GM10266 (cell line): ENCODE measurements around the gene UMAD1.

Experiments used
- DNase-seq: peaks from one replicate; pipeline ENCODE4 v3.0.0; 2012; ENCODE audit errors: extremely low spot score
- TF ChIP-seq, protein P1 (sequence below): IDR thresholded peaks from 2 replicates; pipeline ENCODE4 v1.5.1; 2012; ENCODE audit warnings: mild to moderate bottlenecking, low read depth; ENCODE audit not compliant: control insufficient read depth, insufficient read depth; ENCODE audit errors: missing control alignments

Gene UMAD1

DNA sequence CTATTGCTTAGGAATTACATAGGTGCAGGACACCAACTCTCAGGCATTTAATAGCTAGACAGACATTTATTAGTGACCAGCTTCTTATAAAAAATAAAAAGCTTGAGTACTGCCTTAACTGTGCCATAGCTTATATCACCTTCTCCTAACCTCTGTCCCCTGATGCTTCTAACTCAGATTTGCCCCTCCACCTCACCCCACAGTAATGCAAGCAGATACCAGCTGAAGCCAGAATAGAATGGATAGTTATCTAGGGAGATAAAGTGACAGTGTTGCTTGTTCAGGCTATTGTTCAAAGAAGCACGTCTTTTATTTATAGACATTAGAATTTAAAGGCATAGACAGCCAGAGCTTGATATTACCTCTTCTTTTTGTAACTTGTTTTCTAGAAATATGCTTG lies 228.5 kb downstream of the UMAD1 start:
- TF ChIP-seq, protein P1, sequence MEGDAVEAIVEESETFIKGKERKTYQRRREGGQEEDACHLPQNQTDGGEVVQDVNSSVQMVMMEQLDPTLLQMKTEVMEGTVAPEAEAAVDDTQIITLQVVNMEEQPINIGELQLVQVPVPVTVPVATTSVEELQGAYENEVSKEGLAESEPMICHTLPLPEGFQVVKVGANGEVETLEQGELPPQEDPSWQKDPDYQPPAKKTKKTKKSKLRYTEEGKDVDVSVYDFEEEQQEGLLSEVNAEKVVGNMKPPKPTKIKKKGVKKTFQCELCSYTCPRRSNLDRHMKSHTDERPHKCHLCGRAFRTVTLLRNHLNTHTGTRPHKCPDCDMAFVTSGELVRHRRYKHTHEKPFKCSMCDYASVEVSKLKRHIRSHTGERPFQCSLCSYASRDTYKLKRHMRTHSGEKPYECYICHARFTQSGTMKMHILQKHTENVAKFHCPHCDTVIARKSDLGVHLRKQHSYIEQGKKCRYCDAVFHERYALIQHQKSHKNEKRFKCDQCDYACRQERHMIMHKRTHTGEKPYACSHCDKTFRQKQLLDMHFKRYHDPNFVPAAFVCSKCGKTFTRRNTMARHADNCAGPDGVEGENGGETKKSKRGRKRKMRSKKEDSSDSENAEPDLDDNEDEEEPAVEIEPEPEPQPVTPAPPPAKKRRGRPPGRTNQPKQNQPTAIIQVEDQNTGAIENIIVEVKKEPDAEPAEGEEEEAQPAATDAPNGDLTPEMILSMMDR: no peak
- no peak for DNase-seq

DNA sequence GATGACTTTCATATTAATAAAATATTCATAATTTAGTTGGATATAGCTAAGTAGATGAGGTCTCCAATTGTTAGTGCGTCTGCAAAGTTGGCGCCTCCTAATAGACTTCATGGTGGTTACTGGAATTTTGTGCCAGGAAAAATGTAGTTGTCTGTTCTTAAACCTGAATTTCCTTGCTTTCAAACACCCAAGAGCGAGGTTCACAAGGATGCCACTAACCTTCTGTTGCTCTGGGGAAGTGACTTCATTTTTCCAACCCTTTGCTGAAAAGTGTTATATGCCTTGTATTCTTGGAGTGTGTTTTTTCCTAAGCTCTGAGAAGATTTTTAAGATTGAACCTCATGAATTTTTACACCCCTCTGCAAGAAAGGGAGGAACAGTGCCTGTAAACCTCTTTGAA lies 229.1 kb downstream of the UMAD1 start:
- TF ChIP-seq, protein P1: no peak
- DNase-seq: no peak

DNA sequence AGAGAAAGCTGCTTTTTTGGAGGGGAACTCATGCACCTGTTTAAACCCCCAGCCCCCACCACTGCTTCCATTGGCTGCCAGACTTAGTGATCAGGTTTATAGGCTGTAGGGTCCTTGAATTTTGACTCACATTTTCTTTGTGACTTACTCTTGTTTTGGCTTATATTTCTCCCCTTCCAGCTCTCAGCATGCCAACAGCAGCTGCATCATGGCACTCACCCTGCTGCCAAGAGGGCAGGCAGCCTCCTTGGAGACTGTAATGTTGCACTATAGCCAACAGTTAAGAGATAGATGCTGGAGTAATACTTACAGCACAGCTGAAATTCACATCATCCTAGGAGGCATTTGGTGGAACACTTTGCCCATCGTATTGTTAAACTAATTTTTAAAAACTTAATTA lies 230.0 kb downstream of the UMAD1 start:
- DNase-seq: no peak
- TF ChIP-seq, protein P1: no peak

DNA sequence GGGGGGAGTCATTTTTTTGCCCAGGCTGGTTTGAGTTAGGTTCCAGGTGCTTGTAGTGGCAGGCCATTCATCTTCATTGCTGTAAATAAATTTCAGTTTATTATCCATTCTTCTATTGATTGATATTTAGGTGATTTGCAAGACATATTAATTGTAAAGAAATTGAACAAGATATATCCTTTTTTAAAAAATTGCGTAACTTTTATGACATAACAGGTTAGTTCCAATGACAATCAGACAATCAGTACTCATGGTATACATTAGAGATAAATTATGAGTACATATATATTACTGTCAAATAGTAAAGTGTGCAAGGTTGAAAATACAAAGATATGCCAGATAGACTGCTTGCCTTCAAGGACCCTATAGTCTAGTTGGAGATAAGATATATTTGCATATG lies 235.9 kb downstream of the UMAD1 start:
- TF ChIP-seq, protein P1: no peak
- no peak for DNase-seq

DNA sequence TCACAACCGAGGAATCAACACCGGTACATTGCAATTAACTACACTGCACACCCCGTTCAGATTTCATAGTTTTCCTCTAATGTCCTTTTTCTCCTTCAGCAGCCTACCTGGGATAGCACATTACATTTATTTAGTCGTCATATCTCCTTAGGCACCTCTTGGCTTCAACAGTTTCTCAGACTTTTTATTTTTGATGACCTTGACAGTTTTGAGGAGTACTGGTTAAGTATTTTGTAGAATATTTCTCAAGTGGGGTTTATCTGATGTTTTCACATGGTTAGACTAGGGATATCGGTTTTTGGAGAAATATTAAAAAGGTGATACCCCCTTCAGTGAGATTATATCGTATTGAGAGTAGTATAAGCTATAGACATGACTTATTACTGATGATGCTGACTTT lies 241.0 kb downstream of the UMAD1 start:
- DNase-seq: no peak
- TF ChIP-seq, protein P1: no peak

DNA sequence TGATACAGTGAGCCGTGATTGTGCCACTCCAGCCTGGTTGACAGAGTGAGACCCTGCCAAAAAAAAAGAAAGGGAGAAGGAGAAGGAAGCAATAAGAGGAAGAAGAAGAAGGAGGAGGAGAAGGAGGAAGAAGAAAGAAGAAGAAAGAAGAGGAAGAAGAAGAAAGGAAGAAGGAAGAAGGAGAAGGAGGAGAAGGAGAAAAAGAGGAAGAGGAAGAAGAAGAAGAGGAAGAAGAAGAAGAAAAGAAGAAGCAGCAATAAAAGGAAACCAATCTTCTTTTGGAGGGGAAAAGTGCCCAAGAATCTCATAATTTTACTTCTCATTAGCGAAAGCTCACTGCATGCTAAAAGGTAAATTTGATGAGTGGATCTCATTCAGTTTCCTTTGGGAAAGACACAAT lies 242.3 kb downstream of the UMAD1 start:
- TF ChIP-seq, protein P1: no peak
- DNase-seq: no peak

DNA sequence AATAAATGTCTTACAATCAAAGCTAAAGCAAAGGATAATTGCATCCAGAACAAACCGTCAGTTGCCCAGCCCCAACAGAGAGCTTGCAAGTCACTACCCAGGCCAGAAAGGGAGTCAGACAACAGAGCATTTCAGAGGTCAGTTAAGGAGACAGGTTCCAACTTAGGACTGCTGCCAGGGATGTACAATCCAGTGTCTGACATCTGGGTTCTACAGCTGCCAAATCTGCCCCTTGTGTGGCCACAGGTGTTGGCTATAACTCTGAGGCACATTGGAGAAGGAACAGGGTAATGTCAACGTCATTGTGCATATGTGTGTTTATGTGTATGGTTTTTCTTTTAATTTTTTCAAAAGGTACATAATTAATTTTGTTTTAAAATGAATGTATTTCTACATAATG lies 242.8 kb downstream of the UMAD1 start:
- TF ChIP-seq, protein P1: no peak
- DNase-seq: no peak
